Measurements from ENCODE around the gene ABCC1. TPM values are rescaled to one million over a fixed set of nuclear protein-coding genes. Genes with fewer than 3 reads are reported as not detected.
A peak's percentile ranks its signal among the peaks of the same experiment; 100 is the strongest.

The ABCC1 gene
- total and polyA plus RNA-seq, 2 of the 8 experiments (the other 6 are each of a cell fraction or from before 2014, with no cell fraction given), result 42.6 to 66.8 TPM

- no peak overlapping the region for H4K5ac ChIP-seq (ENCODE audit: insufficient read length, low read depth, low read length)
- H3K79me1 ChIP-seq (ENCODE audit: low read depth, low read length), result peaks cover 35% of the 10 kb centered on the region
- CTCF ChIA-PET (ENCODE audit: partially characterized antibody), result no interaction called here
- 87% methylated on average over 8 of the region's 8 CpGs; no CpG with 5 or more reads in 1 of the 2 experiments for WGBS, 2 experiments (ENCODE audit: extremely low coverage in 1 of 2, insufficient coverage in 1 of 2, insufficient read length in 1 of 2, insufficient replicate concordance in 2 of 2, low coverage in 1 of 2, low lambda C conversion rate in 2 of 2, missing lambda C conversion rate in 1 of 2)
- H3K9ac ChIP-seq (replicated peaks in 1 of 4; ENCODE audit: extremely low read depth in 1 of 4, low read depth in 3 of 4, low read length in 3 of 4), result no peak overlapping the region
- H2AK5ac ChIP-seq (ENCODE audit: low read depth, low read length), result no peak overlapping the region
- H2BK20ac ChIP-seq (ENCODE audit: low read length), result no peak overlapping the region
- peak overlapping the region; percentile 79; the same call in 1 of the 2 replicates for H4K8ac ChIP-seq (ENCODE audit: extremely low read depth, insufficient read depth, low read length)
- FAIRE-seq (no peak), DNase-seq (ENCODE audit: low read depth in 1 of 2, low spot score in 2 of 2) (no peak)
- no peak overlapping the region for H3K14ac ChIP-seq (ENCODE audit: insufficient read length)
- no peak overlapping the region for H2BK15ac ChIP-seq (ENCODE audit: low read length)
- peaks cover 8 to 88% of the 10 kb centered on the region in 2 experiments for H3K79me2 ChIP-seq (ENCODE audit: control insufficient read depth in 1 of 2, insufficient read depth in 2 of 2, low read length in 2 of 2)
- H3K23me2 ChIP-seq (ENCODE audit: low read depth, low read length), result no peaks in the 10 kb centered on the region
- no peaks in the 10 kb centered on the region for H3K36me3 ChIP-seq (ENCODE audit: control insufficient read depth in 2 of 4, insufficient read depth in 4 of 4, low read length in 3 of 4)
- no peak overlapping the region for H2BK12ac ChIP-seq (ENCODE audit: low read depth, low read length)
- H2BK120ac ChIP-seq (replicated peaks; ENCODE audit: low read depth, low read length), result no peak overlapping the region
- no peak overlapping the region for H3K4me2 ChIP-seq (ENCODE audit: insufficient read depth in 1 of 2, low read depth in 2 of 2, low read length in 2 of 2)
- no peak overlapping the region for H2BK5ac ChIP-seq (ENCODE audit: low read depth, low read length)
- no peaks in the 10 kb centered on the region for H3K27me3 ChIP-seq (replicated peaks in 1 of 4; ENCODE audit: control insufficient read depth in 3 of 4, extremely low read depth in 1 of 4, insufficient read depth in 3 of 4, low read length in 3 of 4)
- no peak overlapping the region for H3K56ac ChIP-seq (replicated peaks; ENCODE audit: insufficient read length, low read depth, low read length)
- H3K9me3 ChIP-seq (ENCODE audit: insufficient read depth in 2 of 2, low read depth in 1 of 2, low read length in 1 of 2), result no peaks in the 10 kb centered on the region
- no peak overlapping the region for H3K27ac ChIP-seq (ENCODE audit: low read depth, low read length)
- POLR2A ChIA-PET (ENCODE audit: partially characterized antibody), result no interaction called here
- peaks cover 9 to 11% (median 10%) of the 10 kb centered on the region in 4 experiments for H3K4me1 ChIP-seq (replicated peaks in 1 of 4; ENCODE audit: control insufficient read depth in 3 of 4, insufficient read depth in 4 of 4, low read length in 3 of 4)
- H3K18ac ChIP-seq (ENCODE audit: extremely low read depth, low read length), result no peak overlapping the region
- H2AFZ ChIP-seq (ENCODE audit: low read length), result no peak overlapping the region
- H3K4ac ChIP-seq (replicated peaks; ENCODE audit: insufficient read length, low read depth, low read length), result no peak overlapping the region
- no peak overlapping the region for H3K4me3 ChIP-seq (ENCODE audit: extremely low read depth in 1 of 4, insufficient read depth in 2 of 4, low read depth in 3 of 4, low read length in 4 of 4)
- H4K91ac ChIP-seq (replicated peaks; ENCODE audit: insufficient read length, low read length), result no peak overlapping the region
- H4K20me1 ChIP-seq (replicated peaks in 1 of 2; ENCODE audit: control insufficient read depth in 1 of 2, insufficient read depth in 2 of 2, low read length in 2 of 2), result peaks cover 7 to 35% of the 10 kb centered on the region in 2 experiments
- no peak overlapping the region for H3K23ac ChIP-seq (ENCODE audit: insufficient read length)
- TF ChIP-seq YY1 (IDR thresholded peaks at IDR 0.05; ENCODE audit: low read depth, low read length) (no peak), RAD21 (IDR thresholded peaks at IDR 0.05 in 1 of 2, conservative IDR thresholded peaks at IDR 0.05 in 1 of 2; ENCODE audit: low read depth in 2 of 2, low read length in 2 of 2) (no peak), CBX5 (IDR thresholded peaks at IDR 0.05; ENCODE audit: low read depth, low read length) (no peak), SIRT6 (IDR thresholded peaks at IDR 0.05; ENCODE audit: low read length) (no peak), TAF1 (IDR thresholded peaks at IDR 0.05; ENCODE audit: low read depth, low read length) (no peak), FOSL1 (IDR thresholded peaks at IDR 0.05; ENCODE audit: insufficient read depth, low read depth, low read length) (no peak), CREB1 (IDR thresholded peaks at IDR 0.05) (no peak), BACH1 (IDR thresholded peaks at IDR 0.05; ENCODE audit: low read length) (no peak), NRF1 (IDR thresholded peaks at IDR 0.05; ENCODE audit: low read depth, low read length) (no peak), CTBP2 (IDR thresholded peaks at IDR 0.05; ENCODE audit: borderline replicate concordance, insufficient read depth, insufficient read length, low read length) (no peak), CTCF (IDR thresholded peaks at IDR 0.05; ENCODE audit: control extremely low read depth in 1 of 3, insufficient read depth in 1 of 3, low read depth in 1 of 3, low read length in 3 of 3) (no peak)
Observed at GRCh38 chr16:15993541-15993940, 44.1 kb downstream of the ABCC1 start.
